Endothelial cell (in vitro differentiated cells): Measurements from ENCODE around the gene SRRD. TPM values are rescaled to one million over a fixed set of nuclear protein-coding genes. Genes with fewer than 3 reads are reported as not detected.

Experiments
- DNase-seq: peaks from one replicate; pipeline ENCODE4 v3.0.0; 2021; ENCODE audit warnings: low spot score
- H3K27ac Mint-ChIP-seq: one replicate; pipeline ENCODE4 v1.8.0; 2021; ENCODE audit warnings: mixed read lengths, inconsistent platforms; ENCODE audit not compliant: unreplicated experiment
- H3K27me3 Mint-ChIP-seq: one replicate; pipeline ENCODE4 v1.8.0; 2021; ENCODE audit warnings: mild to moderate bottlenecking, moderate library complexity, mixed read lengths, inconsistent platforms; ENCODE audit not compliant: unreplicated experiment
- H3K36me3 Mint-ChIP-seq: one replicate; pipeline ENCODE4 v1.8.0; 2021; ENCODE audit warnings: mild to moderate bottlenecking, low read depth, mixed read lengths, inconsistent platforms; ENCODE audit not compliant: unreplicated experiment
- H3K4me1 Mint-ChIP-seq: one replicate; pipeline ENCODE4 v1.8.0; 2021; ENCODE audit warnings: mild to moderate bottlenecking, mixed read lengths, inconsistent platforms; ENCODE audit not compliant: unreplicated experiment
- H3K4me3 Mint-ChIP-seq: one replicate; pipeline ENCODE4 v1.8.0; 2021; ENCODE audit warnings: mild to moderate bottlenecking, mixed read lengths, inconsistent platforms; ENCODE audit not compliant: unreplicated experiment
- H3K9me3 Mint-ChIP-seq: one replicate; pipeline ENCODE4 v1.8.0; 2021; ENCODE audit warnings: mixed read lengths, inconsistent platforms; ENCODE audit not compliant: unreplicated experiment
- CTCF ChIP-seq: fragments of 200-600 bp; sonication (generic); IDR thresholded peaks from one replicate; pipeline ENCODE4 v1.5.0; 2021; ENCODE audit warnings: antibody characterized with exemption; ENCODE audit not compliant: unreplicated experiment
- total RNA-seq: library from RNA; stranded (reverse); fragmentation: NEBNext Ultra II Directional; extraction: Animal tissue kit (Norgen Biotek cat#: 25700); gene quantifications from one replicate; pipeline ENCODE4 v1.2.1, GENCODE V29; 2021; ENCODE audit not compliant: unreplicated experiment

SRRD gene
- total RNA-seq, 1 donor from 2014 or later: 19.5 TPM

- H3K4me1 Mint-ChIP-seq: peaks cover 5% of the 10 kb centered on the region
- H3K9me3 Mint-ChIP-seq: no peaks in the 10 kb centered on the region
- no peak for DNase-seq
- no peak overlapping the region for H3K27ac Mint-ChIP-seq
- TF ChIP-seq CTCF: no peak
- peaks cover 5% of the 10 kb centered on the region for H3K27me3 Mint-ChIP-seq
- H3K36me3 Mint-ChIP-seq: peaks cover 18% of the 10 kb centered on the region
- no peak overlapping the region for H3K4me3 Mint-ChIP-seq
Measured at GRCh38 chr22:26439559-26439958, 44.1 kb upstream of the SRRD start.

GRCh38 chr22:26442086-26442756, 41.5 kb upstream of the SRRD start:
- H3K36me3 Mint-ChIP-seq: peaks cover 14% of the 10 kb centered on the region
- no peak for DNase-seq
- H3K9me3 Mint-ChIP-seq: no peaks in the 10 kb centered on the region
- peaks cover 5% of the 10 kb centered on the region for H3K4me1 Mint-ChIP-seq
- TF ChIP-seq CTCF: no peak
- peaks cover 6% of the 10 kb centered on the region for H3K27me3 Mint-ChIP-seq
- no peak overlapping the region for H3K4me3 Mint-ChIP-seq
- H3K27ac Mint-ChIP-seq: no peak overlapping the region

- TF ChIP-seq CTCF: no peak
- peaks cover 5% of the 10 kb centered on the region for H3K4me1 Mint-ChIP-seq
- H3K27ac Mint-ChIP-seq: no peak overlapping the region
- H3K27me3 Mint-ChIP-seq: peaks cover 5% of the 10 kb centered on the region
- DNase-seq: no peak
- H3K36me3 Mint-ChIP-seq: peaks cover 21% of the 10 kb centered on the region
- H3K9me3 Mint-ChIP-seq: no peaks in the 10 kb centered on the region
- H3K4me3 Mint-ChIP-seq: no peak overlapping the region
Measured at GRCh38 chr22:26443901-26444690, 39.6 kb upstream of the SRRD start.

GRCh38 chr22:26444777-26445176, 38.9 kb upstream of the SRRD start:
- H3K36me3 Mint-ChIP-seq: peaks cover 21% of the 10 kb centered on the region
- H3K9me3 Mint-ChIP-seq: no peaks in the 10 kb centered on the region
- peaks cover 5% of the 10 kb centered on the region for H3K4me1 Mint-ChIP-seq
- H3K4me3 Mint-ChIP-seq: no peak overlapping the region
- no peak overlapping the region for H3K27ac Mint-ChIP-seq
- no peak for DNase-seq
- H3K27me3 Mint-ChIP-seq: peaks cover 3% of the 10 kb centered on the region
- no peak for TF ChIP-seq CTCF
